Esophagus muscularis mucosa (tissue), 3 donors: ENCODE data around the gene TMEM59.

Source experiments
- CTCF ChIP-seq, 3 experiments: fragments of 200-600 bp in 2 of 3; fragments of 450-650 bp in 1 of 3; sonication (generic) in 2 of 3; IDR thresholded peaks; one replicate each; pipeline ENCODE4 v1.5.1; 2017 to 2019; ENCODE audit warnings: antibody characterized with exemption in 3 of 3, mild to moderate bottlenecking in 2 of 3, moderate library complexity in 1 of 3
- POLR2A ChIP-seq: fragments of 450-650 bp; IDR thresholded peaks from one replicate; pipeline ENCODE4 v1.6.1; 2017; ENCODE audit warnings: antibody characterized with exemption, moderate library complexity, mild to moderate bottlenecking, low read depth

DNA sequence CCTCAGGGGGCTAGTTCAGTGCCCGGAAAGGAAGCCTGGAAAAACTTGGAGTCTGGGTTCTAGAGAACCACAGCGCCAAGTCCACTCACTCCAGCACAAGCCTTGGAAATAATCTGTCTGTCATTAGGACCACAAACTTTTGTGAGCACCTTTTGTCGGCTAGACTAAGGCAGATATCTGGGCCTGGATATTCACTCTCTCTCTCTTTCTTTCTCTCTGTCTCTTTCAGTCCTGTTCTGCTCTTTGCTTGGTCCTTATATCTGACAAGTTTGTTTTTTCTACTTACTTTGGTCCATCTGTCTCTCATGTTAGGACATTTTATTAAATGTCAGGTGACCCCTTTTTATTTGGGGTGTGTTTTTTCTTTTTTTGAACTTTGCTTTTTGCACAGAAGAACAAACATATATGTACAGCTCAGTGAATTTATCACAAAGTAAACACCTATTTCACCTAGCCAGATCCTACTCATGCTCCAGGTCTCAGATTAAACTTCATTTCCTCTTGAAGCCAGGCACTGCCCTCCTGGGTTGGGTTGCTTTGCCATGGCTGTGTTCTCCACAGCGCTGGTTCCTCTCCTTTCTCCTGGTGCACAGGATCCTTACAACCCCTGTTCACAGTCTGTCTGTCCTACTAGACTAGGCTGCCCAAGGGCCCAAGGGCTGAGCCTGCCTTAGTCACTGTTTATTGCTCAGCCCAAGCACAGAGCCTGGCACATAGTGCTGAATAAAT is 41.2 kb upstream of the TMEM59 start:
- TF ChIP-seq CTCF (IDR thresholded peaks at IDR 0.05) (no peak), POLR2A (no peak)
